Heart left ventricle (tissue), 16 donors: ENCODE measurements around the gene FAM20C. TPM values are rescaled to one million over a fixed set of nuclear protein-coding genes. Genes with fewer than 3 reads are reported as not detected.

Experiments used
- ATAC-seq, 4 donors: fragments of 200-7000 bp; cut with Tn5 transposase; one replicate each; pipeline ENCODE4 v1.9.1; 2020 to 2022; ENCODE audit warnings: moderate library complexity in 4 of 4, mild to moderate bottlenecking in 3 of 4, moderate number of reproducible peaks in 1 of 4
- DNase-seq, 5 donors: peaks; one replicate each; pipeline ENCODE4 v3.0.0-alpha.2; 2020
- H3K27ac ChIP-seq, 12 donors: fragments of 200-600 bp; sonication (generic) in 4 of 12; one replicate each; pipeline versions ENCODE4 v1.5.0 to v1.8.0; 2016 to 2022; ENCODE audit warnings: mild to moderate bottlenecking in 2 of 12
- H3K27me3 ChIP-seq, 9 donors: fragments of 200-600 bp; sonication (generic) in 2 of 9; one replicate each; pipeline versions ENCODE4 v1.5.1 to v1.8.0; 2016 to 2022; ENCODE audit warnings: mild to moderate bottlenecking in 3 of 9
- H3K36me3 ChIP-seq, 9 donors: fragments of 200-600 bp; sonication (generic) in 2 of 9; one replicate each; pipeline versions ENCODE4 v1.5.0 to v1.8.0; 2018 to 2022; ENCODE audit warnings: mild to moderate bottlenecking in 2 of 9
- H3K4me1 ChIP-seq, 12 donors: fragments of 200-600 bp; sonication (generic) in 4 of 12; one replicate each; pipeline versions ENCODE4 v1.5.0 to v1.8.0; 2016 to 2022; ENCODE audit warnings: mild to moderate bottlenecking in 3 of 12
- H3K4me3 ChIP-seq, 12 donors: fragments of 200-600 bp; sonication (generic) in 4 of 12; one replicate each; pipeline versions ENCODE4 v1.5.0 to v1.8.0; 2017 to 2022; ENCODE audit warnings: mild to moderate bottlenecking in 9 of 12, moderate library complexity in 4 of 12
- H3K9me3 ChIP-seq, 12 donors: fragments of 200-600 bp; sonication (generic) in 4 of 12; one replicate each; pipeline versions ENCODE4 v1.5.0 to v1.8.0; 2016 to 2022; ENCODE audit warnings: mild to moderate bottlenecking in 1 of 12
- CTCF ChIP-seq, 12 donors: fragments of 200-600 bp; sonication (generic) in 4 of 12; IDR thresholded peaks; one replicate each; pipeline versions ENCODE4 v1.5.0 to v1.8.0; 2018 to 2022; ENCODE audit warnings: antibody characterized with exemption in 12 of 12, mild to moderate bottlenecking in 5 of 12
- POLR2A ChIP-seq, 2 donors: fragments of 450-650 bp; IDR thresholded peaks; one replicate each; pipeline ENCODE4 v1.6.1; 2017; ENCODE audit warnings: antibody characterized with exemption in 2 of 2, mild to moderate bottlenecking in 2 of 2, moderate library complexity in 2 of 2
- WGBS, 4 donors: extraction: QIAGEN DNeasy Blood & Tissue Kit in 2 of 4; methylation state at CpG; one replicate each; pipeline versions ENCODE4 v1.1.5 to v1.1.7; 2013 to 2018; 5-methylcytosine and 5-hydroxymethylcytosine counted together
- intact Hi-C, 10 donors: fragments of 100-400 bp; cut with DNase I; formaldehyde crosslinking; loops; one replicate each; pipeline versions ENCODE4 v1.11.1 to v1.14.2; 2022
- polyA plus RNA-seq, 2 donors: library from polyadenylated mRNA; stranded (reverse); fragments of 200-250 nt; gene quantifications; one replicate each; pipeline ENCODE4 v1.2.3, GENCODE V29; 2013
- total RNA-seq, 9 donors: library from RNA; depleted of rRNA in 2 of 9; stranded (reverse); fragments of >200 nt in 2 of 9; fragmentation: NEBNext Ultra II Directional in 3 of 9; extraction: Animal tissue kit (Norgen Biotek cat#: 25700) in 3 of 9; gene quantifications; one replicate each; pipeline versions ENCODE4 v1.1.0 to v1.2.4, GENCODE V29; 2016 to 2023
- donor health status: ischemic (EF 13 %, LVEDD 7.1; RV severe dilation, severe dysfunction).
- donor health status: healthy with polysubstance abuse.
- donor health status: DM: no; HTN: yes; CAD: no.
- donor health status: DM: no; HTN: no; CAD: no.
- donor health status: ischemic (EF 25% LVEDD 6.9; RV normal size, moderate dysfunction).
- donor health status: ischemic (EF 25% LVEDD 5.7; RV mildly dilated, moderate dysfunction).
- donor health status: healthy.
- donor health status: DM: yes; HTN: yes; CAD: no.
- donor health status: ischemic (EF 35%, LVEDD 5.7; RV mildly dilated, moderate dysfunction).
- donor health status: nonischemic (EF 11% LVEDD 7.7; RV severe dilation, severe dysfunction).
- donor health status: DM: yes; HTN: yes; CAD: no.
- donor health status: PGD.
- donor health status: ischemic (EF 29% LVEDD 5.4; RV normal size, mild dysfunction).
- donor health status: nonischemic (EF 23%, LVEDD 6.1; RV moderate dilation, normal function).

FAM20C gene
- total and polyA plus RNA-seq, 11 donors = 11.1 to 52.0 (median 21.0) TPM

- H3K27ac ChIP-seq = peak overlapping the region in 1 of 12 donors; percentile 49
- no peak overlapping the region for H3K4me3 ChIP-seq
- 44 to 62% (median 52%) methylated on average over 10 of the region's 10 CpGs for WGBS, 4 donors
- H3K9me3 ChIP-seq = no peaks in the 10 kb centered on the region
- TF ChIP-seq POLR2A (IDR thresholded peaks at IDR 0.05) = no peak
- no peak for TF ChIP-seq CTCF (IDR thresholded peaks at IDR 0.05)
- intact Hi-C loops = no loop called here
- ATAC-seq (peak in 1 of 4 donors; percentile 6), DNase-seq (peak in 3 of 5 donors; percentile 8 to 18 (median 8))
- H3K36me3 ChIP-seq = no peaks in the 10 kb centered on the region
- H3K27me3 ChIP-seq = peaks cover 0 to 5% (median 0%) of the 10 kb centered on the region in 9 donors
- peaks cover 0 to 16% (median 0%) of the 10 kb centered on the region in 12 donors for H3K4me1 ChIP-seq
Measured at GRCh38 chr7:165661-166337, 26.6 kb upstream of the FAM20C start.

- H3K4me3 ChIP-seq = peak overlapping the region in 1 of 12 donors; percentile 29
- H3K9me3 ChIP-seq = no peaks in the 10 kb centered on the region
- ATAC-seq = peak in 3 of 4 donors; percentile 12 to 38 (median 35)
- peak in 3 of 5 donors; percentile 22 to 64 (median 25) for DNase-seq
- 59 to 68% (median 65%) methylated on average over 12 to 18 of the region's 18 CpGs for whole genome bisulfite sequencing, 4 donors
- H3K4me1 ChIP-seq = peaks cover 0 to 16% (median 0%) of the 10 kb centered on the region in 12 donors
- peak overlapping the region in 2 of 12 donors; percentile 17 to 49 for H3K27ac ChIP-seq
- intact Hi-C loops = no loop called here
- TF ChIP-seq POLR2A (IDR thresholded peaks at IDR 0.05) (no peak), CTCF (IDR thresholded peaks at IDR 0.05) (no peak)
- no peaks in the 10 kb centered on the region for H3K36me3 ChIP-seq
- H3K27me3 ChIP-seq = peaks cover 0 to 5% (median 0%) of the 10 kb centered on the region in 9 donors
Measured at GRCh38 chr7:166338-167060, 25.9 kb upstream of the FAM20C start.

- 67 to 75% (median 71%) methylated on average over 21 to 25 of the region's 25 CpGs for WGBS, 4 donors
- ATAC-seq = peak in 3 of 4 donors; percentile 18 to 49 (median 27)
Measured at GRCh38 chr7:167090-167855, 25.1 kb upstream of the FAM20C start.

More at GRCh38 chr7:167090-167855, 25.1 kb upstream of the FAM20C start:
- Histone ChIP-seq H3K27ac (peak overlapping the region in 1 of 12 donors; percentile 49), H3K4me1 (peaks cover 0 to 16% (median 0%) of the 10 kb centered on the region in 12 donors), H3K27me3 (peaks cover 0 to 5% (median 0%) of the 10 kb centered on the region in 9 donors), H3K4me3 (peak overlapping the region in 1 of 12 donors; percentile 29), H3K36me3 (no peaks in the 10 kb centered on the region), H3K9me3 (no peaks in the 10 kb centered on the region)
- TF ChIP-seq POLR2A (IDR thresholded peaks at IDR 0.05) (no peak), CTCF (IDR thresholded peaks at IDR 0.05) (no peak)
- peak in 3 of 5 donors; percentile 27 to 70 (median 35) for DNase-seq
- intact Hi-C loops = no loop called here
